Transverse colon (tissue), 4 donors: ENCODE data around the gene MLC1. TPM values are rescaled to one million over a fixed set of nuclear protein-coding genes. Genes with fewer than 3 reads are reported as not detected.

Experiments
- DNase-seq: peaks from one replicate; pipeline ENCODE4 v3.0.0-alpha.2; 2019
- H3K27ac ChIP-seq, 4 donors: fragments of 200-600 bp; sonication (generic); 2 replicates each; pipeline ENCODE4 v1.5.1; 2016 to 2018; ENCODE audit warnings: inconsistent platforms in 4 of 4
- H3K27me3 ChIP-seq: fragments of 200-600 bp; sonication (generic); 2 replicates; pipeline ENCODE4 v1.5.1; 2017; ENCODE audit warnings: inconsistent platforms
- H3K36me3 ChIP-seq, 4 donors: fragments of 200-600 bp; sonication (generic); 2 replicates each; pipeline ENCODE4 v1.5.1; 2017 to 2019; ENCODE audit warnings: inconsistent platforms in 4 of 4
- H3K4me1 ChIP-seq, 4 donors: fragments of 200-600 bp; sonication (generic); 2 replicates each; pipeline ENCODE4 v1.5.1; 2017 to 2020; ENCODE audit warnings: inconsistent platforms in 4 of 4
- H3K4me3 ChIP-seq, 4 donors: fragments of 200-600 bp; sonication (generic); 1 replicate in 1 of 4; 2 replicates in 3 of 4; pipeline versions ENCODE4 v1.5.1 to v1.6.1; 2017 to 2019; ENCODE audit warnings: inconsistent platforms in 4 of 4
- H3K9me3 ChIP-seq, 2 donors: fragments of 200-600 bp; sonication (generic); 2 replicates each; pipeline ENCODE4 v1.5.1; 2017 to 2019; ENCODE audit warnings: inconsistent platforms in 2 of 2
- CTCF ChIP-seq, 5 experiments: fragments of 200-600 bp in 3 of 5; fragments of 450-650 bp in 2 of 5; sonication (generic) in 3 of 5; IDR thresholded peaks; 1 replicate in 2 of 5; 2 replicates in 3 of 5; pipeline ENCODE4 v1.5.1; 2016 to 2017; ENCODE audit warnings: antibody characterized with exemption in 5 of 5, inconsistent platforms in 3 of 5, mild to moderate bottlenecking in 2 of 5, moderate library complexity in 1 of 5
- EP300 ChIP-seq: sonication (generic); formaldehyde crosslinking; IDR thresholded peaks from one replicate; pipeline ENCODE4 v1.6.1; 2017; ENCODE audit warnings: antibody characterized with exemption, low read depth
- POLR2A ChIP-seq: fragments of 450-650 bp; IDR thresholded peaks from one replicate; pipeline ENCODE4 v1.6.1; 2016; ENCODE audit warnings: antibody characterized with exemption, mild to moderate bottlenecking, moderate library complexity
- POLR2AphosphoS5 ChIP-seq, 3 donors: sonication (generic); formaldehyde crosslinking; IDR thresholded peaks; one replicate each; pipeline ENCODE4 v1.6.1; 2016; ENCODE audit warnings: antibody characterized with exemption in 3 of 3
- WGBS, 2 donors: methylation state at CpG; one replicate each; pipeline ENCODE4 v1.1.5; 2018; ENCODE audit warnings: low coverage in 1 of 2; 5-methylcytosine and 5-hydroxymethylcytosine counted together
- in situ Hi-C, 4 donors: fragments of 200-750 bp; cut with MboI; loops; one replicate each; pipeline versions ENCODE4 v1.15.0 to v1.15.1; 2017; ENCODE audit warnings: low sequenced_read_pairs in 3 of 4, low pct_ligation_motif_present in 1 of 4, low pct_unique_long_range_greater_than_20kb in 1 of 4
- intact Hi-C: fragments of 100-400 bp; cut with DNase I; formaldehyde crosslinking; loops from one replicate; pipeline ENCODE4 v1.15.1; 2023; ENCODE audit warnings: low total_unique reads
- total RNA-seq, 4 donors: library from RNA; depleted of rRNA; stranded (reverse); fragments of >200 nt; gene quantifications; one replicate each; pipeline ENCODE4 v1.1.0, GENCODE V29; 2016

The MLC1 gene
- total RNA-seq, 4 donors from 2014 or later, result not detected

GRCh38 chr22:50090412-50090714, 5.1 kb upstream of the MLC1 start:
- peaks cover 34% of the 10 kb centered on the region for H3K27me3 ChIP-seq
- DNase-seq, result no peak
- 93% methylated on average over 22 of the region's 22 CpGs; no CpG with 5 or more reads in 1 of the 2 donors for WGBS, 2 donors
- no peaks in the 10 kb centered on the region for H3K36me3 ChIP-seq
- TF ChIP-seq POLR2AphosphoS5 (IDR thresholded peaks at IDR 0.05) (no peak), CTCF (IDR thresholded peaks at IDR 0.05) (no peak), POLR2A (no peak), EP300 (no peak)
- no peaks in the 10 kb centered on the region for H3K4me1 ChIP-seq
- in situ Hi-C loops, result no loop called here
- no peaks in the 10 kb centered on the region for H3K9me3 ChIP-seq
- no peak overlapping the region for H3K4me3 ChIP-seq
- intact Hi-C loops, result no loop called here
- no peak overlapping the region for H3K27ac ChIP-seq

GRCh38 chr22:50089682-50090411, 4.6 kb upstream of the MLC1 start, which contains the start of gene MOV10L1:
Gene MOV10L1 (plus strand): TSS chr22:50090006. CDS start chr22:50090089, 83 bp downstream.
- TF ChIP-seq CTCF (IDR thresholded peaks at IDR 0.05) (no peak), POLR2A (no peak), EP300 (no peak), POLR2AphosphoS5 (IDR thresholded peaks at IDR 0.05) (no peak)
- no peaks in the 10 kb centered on the region for H3K36me3 ChIP-seq
- no peak within 1 kb of the TSS for H3K27ac ChIP-seq
- WGBS, 2 donors, result 53 to 67% methylated on average over 2 to 56 of the region's 83 CpGs
- H3K9me3 ChIP-seq, result no peaks in the 10 kb centered on the region
- H3K4me3 ChIP-seq, result no peak within 1 kb of the TSS
- in situ Hi-C loops, result no loop called here
- DNase-seq, result no peak
- peaks cover 29% of the 10 kb centered on the region for H3K27me3 ChIP-seq
- intact Hi-C loops, result no loop called here
- H3K4me1 ChIP-seq, result no peaks in the 10 kb centered on the region

- Histone ChIP-seq H3K9me3 (no peaks in the 10 kb centered on the region), H3K27ac (no peak overlapping the region), H3K4me3 (no peak overlapping the region), H3K36me3 (no peaks in the 10 kb centered on the region), H3K4me1 (no peaks in the 10 kb centered on the region), H3K27me3 (peaks cover 31% of the 10 kb centered on the region)
- in situ Hi-C loops, result no loop called here
- no peak for DNase-seq
- no peak for TF ChIP-seq EP300
- no peak for TF ChIP-seq POLR2A
- TF ChIP-seq CTCF (IDR thresholded peaks at IDR 0.05), result no peak
- no peak for TF ChIP-seq POLR2AphosphoS5 (IDR thresholded peaks at IDR 0.05)
- 85 to 97% methylated on average over 6 to 11 of the region's 11 CpGs for WGBS, 2 donors
- intact Hi-C loops, result no loop called here
These were observed 4.0 kb upstream of the MLC1 start for GRCh38 chr22:50089231-50089630.

- no peak overlapping the region for H3K4me3 ChIP-seq
- no peaks in the 10 kb centered on the region for H3K36me3 ChIP-seq
- TF ChIP-seq POLR2AphosphoS5 (IDR thresholded peaks at IDR 0.05) (no peak), POLR2A (no peak), EP300 (no peak), CTCF (IDR thresholded peaks at IDR 0.05) (no peak)
- no peaks in the 10 kb centered on the region for H3K9me3 ChIP-seq
- no peaks in the 10 kb centered on the region for H3K4me1 ChIP-seq
- 98% methylated on average over 12 of the region's 12 CpGs; no CpG with 5 or more reads in 1 of the 2 donors for WGBS, 2 donors
- intact Hi-C loops (no loop called here), in situ Hi-C loops (no loop called here)
- H3K27me3 ChIP-seq, result peaks cover 42% of the 10 kb centered on the region
- DNase-seq, result no peak
- H3K27ac ChIP-seq, result no peak overlapping the region
These were observed 2.9 kb upstream of the MLC1 start for GRCh38 chr22:50088096-50088495.
